Right lobe of liver (tissue), 4 donors: ENCODE data around the gene RCBTB2.

Experiments
- CTCF ChIP-seq, 4 donors: fragments of 200-600 bp in 3 of 4; fragments of 450-650 bp in 1 of 4; IDR thresholded peaks; one replicate each; pipeline versions ENCODE4 v1.5.1 to v1.8.0; 2016 to 2022; ENCODE audit warnings: antibody characterized with exemption in 4 of 4, mild to moderate bottlenecking in 2 of 4
- POLR2A ChIP-seq: fragments of 450-650 bp; IDR thresholded peaks from one replicate; pipeline ENCODE4 v1.6.1; 2017; ENCODE audit warnings: antibody characterized with exemption, mild to moderate bottlenecking
- donor health status: DM: no; HTN: no; CAD: no.
- donor health status: DM: no; HTN: no; CAD: no.
- donor health status: DM: no; HTN: yes; CAD: no.

GRCh38 chr13:48477191-48477855, 55.6 kb downstream of the RCBTB2 start:
- no peak for TF ChIP-seq CTCF (IDR thresholded peaks at IDR 0.05)
- no peak for TF ChIP-seq POLR2A
